Stimulated activated CD8-positive, alpha-beta memory T cell treated with anti-CD3 and anti-CD28 coated beads, Interleukin-15, amount 100 ng/mL, for 48 hours (primary cell): ENCODE data around the gene MTHFR.
A peak's percentile ranks its signal among the peaks of the same experiment; 100 is the strongest.
"Not testable (repeated sequence)": the region's sequence is repeated elsewhere in the genome, so short reads cannot be mapped to it uniquely, and the experiment has no call there.

Experiments used
- DNase-seq, 2 donors: peaks; one replicate each; pipeline ENCODE4 v3.0.0-alpha.2; 2020; ENCODE audit warnings: low read depth in 2 of 2

The MTHFR gene

GRCh38 chr1:11833497-11833896 lies 27.7 kb upstream of the MTHFR start:
- DNase-seq, result no peak

GRCh38 chr1:11831945-11832725 lies 26.4 kb upstream of the MTHFR start:
- no peak for DNase-seq

DNA sequence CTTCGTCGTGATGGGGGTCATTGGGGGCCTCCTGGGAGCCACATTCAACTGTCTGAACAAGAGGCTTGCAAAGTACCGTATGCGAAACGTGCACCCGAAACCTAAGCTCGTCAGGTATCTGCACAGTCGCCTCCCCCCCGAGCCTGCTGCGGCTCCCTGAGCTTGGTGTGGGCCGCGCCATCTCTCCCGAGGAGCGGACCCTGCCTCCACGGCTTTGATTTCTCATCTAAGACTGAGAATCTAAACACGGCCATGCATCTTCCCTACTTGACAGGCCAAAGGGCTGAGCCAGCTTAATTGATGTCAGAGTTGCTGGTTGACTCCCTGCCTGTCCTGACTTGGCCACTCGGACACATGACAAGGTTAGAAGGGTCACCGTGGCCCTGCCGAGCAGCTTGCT lies 22.7 kb upstream of the MTHFR start:
- no peak for DNase-seq

- DNase-seq, result no peak
Measured at GRCh38 chr1:11826946-11827345, 21.2 kb upstream of the MTHFR start.

- no peak for DNase-seq
Measured at GRCh38 chr1:11825131-11825530, 19.4 kb upstream of the MTHFR start.

DNA sequence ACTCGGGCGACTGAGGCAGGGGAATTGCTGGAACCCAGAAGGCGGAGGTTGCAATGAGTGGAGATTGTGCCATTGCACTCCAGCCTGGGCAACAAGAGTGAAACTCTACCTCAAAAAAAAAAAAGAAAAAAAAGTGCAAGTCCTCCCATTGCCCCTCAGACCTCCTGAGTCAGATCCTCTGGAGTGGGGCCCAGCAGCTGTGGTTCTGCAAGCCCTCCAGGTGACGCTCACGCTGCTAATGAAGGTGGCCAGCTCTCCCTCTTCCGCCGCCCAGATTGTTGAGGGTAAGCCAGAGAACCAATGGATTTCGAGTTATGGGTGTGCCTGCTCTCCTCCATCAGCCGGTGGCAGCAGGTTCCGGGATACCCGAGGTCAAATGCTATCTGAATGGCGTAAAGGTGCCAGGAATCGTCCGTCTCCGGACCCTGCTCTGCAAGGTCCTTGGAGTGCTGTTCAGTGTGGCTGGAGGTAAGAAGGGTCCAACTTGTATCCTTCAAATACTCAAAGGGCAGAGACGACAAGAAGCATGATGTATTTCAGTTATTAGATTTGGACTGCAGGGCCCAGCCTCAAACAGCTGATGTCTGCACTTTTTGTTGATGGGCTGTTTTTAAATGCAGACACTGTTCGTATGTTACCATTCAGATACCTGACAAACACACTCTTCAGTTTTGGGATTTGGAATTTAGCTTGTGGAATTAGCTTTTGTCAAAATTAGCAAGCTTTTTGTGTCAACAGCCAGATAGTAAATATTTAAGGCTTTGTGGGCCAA lies 17.8 kb upstream of the MTHFR start:
- DNase-seq, result no peak

GRCh38 chr1:11822091-11822490 lies 16.3 kb upstream of the MTHFR start:
- DNase-seq, result no peak

- no peak for DNase-seq
Measured at GRCh38 chr1:11817192-11817591, 11.4 kb upstream of the MTHFR start.

GRCh38 chr1:11813021-11813420 lies 7.3 kb upstream of the MTHFR start:
- DNase-seq, result no peak

GRCh38 chr1:11807133-11807532 lies 1.4 kb upstream of the MTHFR start:
- DNase-seq, result no peak

GRCh38 chr1:11806307-11806936 lies 658 bp upstream of the MTHFR start:
- no peak for DNase-seq

DNA sequence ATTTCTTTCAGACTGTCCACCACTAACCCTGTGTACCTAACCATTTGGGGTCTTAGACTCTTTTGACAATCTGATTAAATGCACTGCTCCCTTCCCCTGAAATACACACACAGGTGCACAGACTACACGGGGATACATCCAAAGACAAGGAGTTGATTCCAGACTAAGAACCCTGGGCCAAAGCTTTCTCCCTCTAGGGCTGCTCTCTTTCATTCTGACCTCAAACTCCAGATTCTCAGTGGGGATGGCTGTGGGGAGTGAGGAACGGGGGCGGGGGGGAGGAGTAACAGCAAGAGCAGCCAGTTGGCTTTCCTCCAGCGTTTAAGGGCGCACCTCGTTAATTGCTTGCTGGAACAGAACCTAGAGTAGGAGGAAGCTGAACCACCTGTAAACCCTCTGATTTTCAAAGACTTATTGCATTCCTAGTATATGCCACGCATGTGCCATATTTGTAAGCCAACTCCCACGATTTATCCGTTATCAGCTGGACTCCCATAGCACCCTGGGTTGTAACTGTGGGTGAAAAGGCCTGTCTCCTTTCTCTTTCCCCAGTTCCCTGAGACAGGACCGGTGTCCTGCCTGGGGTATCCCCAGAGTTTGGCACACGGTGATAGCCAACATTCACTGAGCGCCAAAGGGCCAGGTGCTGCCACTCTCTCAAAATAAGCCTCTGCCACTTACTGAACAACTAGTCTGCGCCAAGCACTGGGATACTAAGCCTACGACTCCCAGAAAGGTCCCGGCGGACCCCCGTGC lies 920 bp downstream of the MTHFR start:
- no peak for DNase-seq

GRCh38 chr1:11803924-11804665 lies 1.7 kb downstream of the MTHFR start:
- not testable (repeated sequence) for DNase-seq

- DNase-seq, result peak; percentile 68
Measured at GRCh38 chr1:11802973-11803885, 2.5 kb downstream of the MTHFR start.

DNA sequence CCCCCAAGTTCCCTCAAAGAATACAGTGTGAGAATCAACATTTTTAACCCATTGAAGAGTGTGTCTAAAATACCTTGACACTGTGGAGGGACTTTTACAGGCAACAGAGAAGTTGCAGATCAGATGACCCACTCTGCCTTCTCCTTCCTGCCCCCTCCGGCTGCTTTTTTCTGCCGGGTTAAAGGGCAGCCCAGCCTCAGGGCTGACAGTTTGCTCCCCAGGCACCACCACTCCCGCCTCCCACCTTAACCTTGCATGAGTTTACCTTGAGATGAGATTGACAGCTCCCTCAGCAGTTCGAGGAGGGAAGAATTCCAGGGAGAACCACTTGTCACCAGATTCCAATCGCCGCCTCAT lies 3.2 kb downstream of the MTHFR start:
- DNase-seq, result no peak

GRCh38 chr1:11800756-11801433 lies 4.9 kb downstream of the MTHFR start:
- no peak for DNase-seq

DNA sequence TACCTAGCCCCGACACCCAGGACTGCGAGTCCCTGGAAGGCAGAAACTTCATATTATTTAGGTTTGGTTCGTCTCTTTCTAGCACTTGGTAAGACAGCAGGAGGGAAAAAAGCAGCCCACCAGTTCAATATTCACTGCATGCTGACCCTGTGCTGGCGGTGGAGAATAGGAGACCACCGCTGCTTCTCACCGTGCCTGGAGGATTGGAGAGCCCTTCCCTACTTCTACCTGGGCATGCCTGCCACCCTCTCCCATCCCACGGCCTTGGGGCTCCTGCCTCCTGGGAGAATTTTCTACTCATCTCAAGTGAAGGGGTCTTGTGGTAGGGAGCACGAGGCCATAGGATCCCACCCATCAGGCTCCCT lies 5.4 kb downstream of the MTHFR start:
- DNase-seq, result no peak

DNA sequence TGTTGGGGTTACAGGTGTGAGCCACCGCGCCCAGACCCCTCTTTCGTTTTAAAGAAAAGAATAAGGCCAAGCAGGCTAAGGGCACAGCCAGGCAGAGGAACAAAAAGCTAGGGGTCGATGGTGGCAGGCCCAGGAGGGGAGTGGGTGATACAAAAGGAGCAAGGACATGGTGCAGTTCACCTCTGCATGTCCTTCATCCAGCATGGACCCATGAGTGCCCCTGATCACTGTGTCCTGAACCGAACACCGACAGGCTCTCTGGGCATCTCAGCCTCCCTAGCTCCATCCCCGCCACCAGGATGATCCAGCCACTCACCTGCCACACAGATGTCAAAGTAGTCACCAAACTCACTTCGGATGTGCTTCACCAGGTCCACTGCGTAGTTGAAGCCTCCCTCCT lies 5.9 kb downstream of the MTHFR start:
- DNase-seq, result no peak

DNA sequence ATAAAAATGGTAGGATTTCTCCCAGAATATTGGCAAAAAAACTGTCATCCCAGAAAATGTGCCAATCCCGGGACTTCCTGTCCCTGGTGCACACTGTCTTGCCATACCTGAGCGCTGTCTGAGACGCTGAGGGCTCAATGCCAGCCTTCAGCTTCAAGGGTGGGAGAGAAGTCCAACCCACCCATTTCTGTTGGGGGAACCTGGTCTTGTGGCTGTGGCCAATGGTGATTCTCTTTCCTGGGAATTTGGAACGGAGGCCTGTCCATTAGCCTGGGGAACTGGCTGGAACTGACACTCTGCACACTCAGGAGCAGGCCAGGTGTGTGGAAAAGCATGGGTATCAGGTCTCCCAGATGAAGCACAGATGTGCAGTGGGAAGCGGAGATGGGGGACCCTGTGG lies 6.7 kb downstream of the MTHFR start:
- no peak for DNase-seq
